ENCODE data around the gene KPNA4. TPM values are rescaled to one million over a fixed set of nuclear protein-coding genes. Genes with fewer than 3 reads are reported as not detected.
A peak's percentile ranks its signal among the peaks of the same experiment; 100 is the strongest.

Gene KPNA4
- total and polyA plus RNA-seq, 3 donors from 2014 or later, result 33.1 to 39.6 (median 35.7) TPM

- TF ChIP-seq CTCF (IDR thresholded peaks at IDR 0.05) (no peak), POLR2A (IDR thresholded peaks at IDR 0.05) (no peak)
- no peak for DNase-seq
- no peaks in the 10 kb centered on the region for H3K36me3 ChIP-seq (ENCODE audit: low read depth, missing control alignments)
- H3K9me3 ChIP-seq, result no peaks in the 10 kb centered on the region
- intact Hi-C loops (cut with DNase I; ENCODE audit: low total_unique reads), result no loop called here
- no peaks in the 10 kb centered on the region for H3K4me1 ChIP-seq
- no peak overlapping the region for H3K27ac ChIP-seq
- H3K27me3 ChIP-seq, result no peaks in the 10 kb centered on the region
- H3K4me3 ChIP-seq, result no peak overlapping the region
Measured at GRCh38 chr3:160490166-160490565, 75.2 kb downstream of the KPNA4 start.

GRCh38 chr3:160486459-160486869, 78.9 kb downstream of the KPNA4 start:
- no peaks in the 10 kb centered on the region for H3K4me1 ChIP-seq
- no peak overlapping the region for H3K27ac ChIP-seq
- TF ChIP-seq POLR2A (IDR thresholded peaks at IDR 0.05), result no peak
- TF ChIP-seq CTCF (IDR thresholded peaks at IDR 0.05), result peak in 2 of 3 experiments; percentile 8 to 81
- DNase-seq, result no peak
- H3K9me3 ChIP-seq, result no peaks in the 10 kb centered on the region
- intact Hi-C loops (cut with DNase I; ENCODE audit: low total_unique reads), result no loop called here
- no peak overlapping the region for H3K4me3 ChIP-seq
- H3K27me3 ChIP-seq, result no peaks in the 10 kb centered on the region
- 28 to 30% methylated on average over 2 of the region's 2 CpGs for WGBS, 2 donors
- no peaks in the 10 kb centered on the region for H3K36me3 ChIP-seq (ENCODE audit: low read depth, missing control alignments)

- H3K27ac ChIP-seq, result no peak overlapping the region
- DNase-seq, result no peak
- H3K4me3 ChIP-seq, result no peak overlapping the region
- TF ChIP-seq CTCF (IDR thresholded peaks at IDR 0.05), result no peak
- TF ChIP-seq POLR2A (IDR thresholded peaks at IDR 0.05), result no peak
- intact Hi-C loops (cut with DNase I; ENCODE audit: low total_unique reads), result no loop called here
- H3K4me1 ChIP-seq, result no peaks in the 10 kb centered on the region
- H3K36me3 ChIP-seq (ENCODE audit: low read depth, missing control alignments), result no peaks in the 10 kb centered on the region
- H3K27me3 ChIP-seq, result no peaks in the 10 kb centered on the region
- whole genome bisulfite sequencing, 2 donors, result 85 to 93% methylated on average over 3 of the region's 3 CpGs
- no peaks in the 10 kb centered on the region for H3K9me3 ChIP-seq
Measured at GRCh38 chr3:160482796-160483195, 82.6 kb downstream of the KPNA4 start.

GRCh38 chr3:160481856-160482255, 83.5 kb downstream of the KPNA4 start:
- intact Hi-C loops (cut with DNase I; ENCODE audit: low total_unique reads), result no loop called here
- TF ChIP-seq CTCF (IDR thresholded peaks at IDR 0.05) (no peak), POLR2A (IDR thresholded peaks at IDR 0.05) (no peak)

GRCh38 chr3:160480931-160481330, 84.4 kb downstream of the KPNA4 start:
- Histone ChIP-seq H3K4me1 (no peaks in the 10 kb centered on the region), H3K27ac (no peak overlapping the region), H3K9me3 (no peaks in the 10 kb centered on the region), H3K4me3 (no peak overlapping the region), H3K36me3 (ENCODE audit: low read depth, missing control alignments) (no peaks in the 10 kb centered on the region), H3K27me3 (no peaks in the 10 kb centered on the region)
- no peak for TF ChIP-seq POLR2A (IDR thresholded peaks at IDR 0.05)
- TF ChIP-seq CTCF (IDR thresholded peaks at IDR 0.05), result no peak
- DNase-seq, result no peak
- intact Hi-C loops (cut with DNase I; ENCODE audit: low total_unique reads), result no loop called here
- 92 to 93% methylated on average over 5 of the region's 5 CpGs for WGBS, 2 donors

More at GRCh38 chr3:160481856-160482255, 83.5 kb downstream of the KPNA4 start:
- Histone ChIP-seq H3K9me3 (no peaks in the 10 kb centered on the region), H3K4me1 (no peaks in the 10 kb centered on the region), H3K36me3 (ENCODE audit: low read depth, missing control alignments) (no peaks in the 10 kb centered on the region), H3K27me3 (no peaks in the 10 kb centered on the region), H3K27ac (no peak overlapping the region), H3K4me3 (no peak overlapping the region)
- no peak for DNase-seq
- 87 to 89% methylated on average over 6 of the region's 6 CpGs for WGBS, 2 donors

All from testis (tissue), 3 donors.